ENCODE data around the gene BTBD10.
A peak's percentile ranks its signal among the peaks of the same experiment; 100 is the strongest.

Gene BTBD10
- total RNA-seq: 24.7 to 57.0 (median 34.7) reads per million in 18 experiments

- DNase-seq: peak; percentile 98 to 99
Measured at GRCh38 chr11:13462901-13463778, at the start of gene BTBD10. Gene BTBD10, minus strand, starts transcription at chr11:13463222. Its CDS starts 18,098 bp downstream, at chr11:13445124.

GRCh38 chr11:13503393-13503792 lies 40.4 kb upstream of the BTBD10 start:
- DNase-seq: no peak

- no peak for DNase-seq
Measured at GRCh38 chr11:13502492-13502891, 39.5 kb upstream of the BTBD10 start.

GRCh38 chr11:13495929-13496328 lies 32.9 kb upstream of the BTBD10 start, which contains the start of gene PTH:
Gene PTH, minus strand, starts transcription at chr11:13495997. Its CDS starts 3,142 bp downstream, at chr11:13492855.
- DNase-seq: no peak

- no peak for DNase-seq
Measured at GRCh38 chr11:13494051-13494450, 31.0 kb upstream of the BTBD10 start.

GRCh38 chr11:13487661-13488030 lies 24.6 kb upstream of the BTBD10 start:
- DNase-seq: peak; percentile 7 to 8

GRCh38 chr11:13486926-13487660 lies 24.1 kb upstream of the BTBD10 start:
- DNase-seq: peak; percentile 42 to 72

GRCh38 chr11:13480198-13480597 lies 17.2 kb upstream of the BTBD10 start:
- DNase-seq: no peak

GRCh38 chr11:13479688-13480087 lies 16.7 kb upstream of the BTBD10 start:
- DNase-seq: no peak

- DNase-seq: no peak
Measured at GRCh38 chr11:13475091-13475490, 12.1 kb upstream of the BTBD10 start.

- DNase-seq: no peak
Measured at GRCh38 chr11:13473013-13473722, 10.1 kb upstream of the BTBD10 start.

- DNase-seq: no peak
Measured at GRCh38 chr11:13468750-13469149, 5.7 kb upstream of the BTBD10 start.

GRCh38 chr11:13465909-13466371 lies 2.9 kb upstream of the BTBD10 start:
- DNase-seq: peak; percentile 31 to 43

GRCh38 chr11:13463779-13464290 lies 813 bp upstream of the BTBD10 start:
- DNase-seq: peak; percentile 38 to 44

GRCh38 chr11:13462311-13462900 lies 616 bp downstream of the BTBD10 start:
- peak; percentile 36 to 56 for DNase-seq

GRCh38 chr11:13461291-13461690 lies 1.7 kb downstream of the BTBD10 start:
- no peak for DNase-seq

GRCh38 chr11:13450832-13451397 lies 12.1 kb downstream of the BTBD10 start:
- no peak for DNase-seq

- no peak for DNase-seq
Measured at GRCh38 chr11:13449522-13449921, 13.5 kb downstream of the BTBD10 start.

- DNase-seq: peak; percentile 22 to 61
Measured at GRCh38 chr11:13448876-13449275, 14.1 kb downstream of the BTBD10 start.

GRCh38 chr11:13446444-13446843 lies 16.6 kb downstream of the BTBD10 start:
- DNase-seq: no peak

GRCh38 chr11:13445588-13445987 lies 17.4 kb downstream of the BTBD10 start:
- DNase-seq: no peak

Data from inflammatory macrophage (primary cell).